Lung (tissue), 12 donors: ENCODE results near the gene CHD1. TPM values are rescaled to one million over a fixed set of nuclear protein-coding genes. Genes with fewer than 3 reads are reported as not detected.

Experiments
- ATAC-seq: fragments of 200-7000 bp; cut with Tn5 transposase; one replicate; pipeline ENCODE4 v1.9.1; 2020; ENCODE audit warnings: moderate number of reproducible peaks; ENCODE audit not compliant: insufficient read depth, low FRiP score
- DNase-seq, 3 donors: peaks; one replicate each; pipeline ENCODE4 v3.0.0-alpha.2; 2013 to 2017
- H3K27ac ChIP-seq, 2 donors: one replicate each; pipeline ENCODE4 v1.5.1; 2013; ENCODE audit warnings: mild to moderate bottlenecking in 2 of 2, moderate library complexity in 2 of 2, control low read depth in 1 of 2, inconsistent platforms in 1 of 2, low read depth in 1 of 2, low read length in 1 of 2
- H3K27me3 ChIP-seq, 3 donors: one replicate each; pipeline ENCODE4 v1.5.1; 2013; ENCODE audit warnings: low read length in 2 of 3; ENCODE audit not compliant: control insufficient read depth in 3 of 3, insufficient read depth in 3 of 3
- H3K36me3 ChIP-seq, 4 donors: one replicate each; pipeline ENCODE4 v1.5.1; 2013; ENCODE audit warnings: low read length in 4 of 4, mild to moderate bottlenecking in 1 of 4, moderate library complexity in 1 of 4; ENCODE audit not compliant: control insufficient read depth in 4 of 4, insufficient read depth in 4 of 4
- H3K4me1 ChIP-seq, 5 donors: one replicate each; pipeline ENCODE4 v1.5.1; 2013; ENCODE audit warnings: low read length in 5 of 5, mild to moderate bottlenecking in 2 of 5, moderate library complexity in 1 of 5; ENCODE audit not compliant: control insufficient read depth in 5 of 5, insufficient read depth in 5 of 5
- H3K4me3 ChIP-seq: one replicate; pipeline ENCODE4 v1.5.1; 2013; ENCODE audit warnings: mild to moderate bottlenecking, control low read depth, moderate library complexity
- H3K9ac ChIP-seq, 2 donors: one replicate each; pipeline ENCODE4 v1.5.1; 2013; ENCODE audit warnings: low read length in 2 of 2, control low read depth in 1 of 2; ENCODE audit not compliant: insufficient read depth in 1 of 2
- H3K9me3 ChIP-seq, 4 donors: one replicate each; pipeline ENCODE4 v1.5.1; 2013; ENCODE audit warnings: low read length in 3 of 4, mild to moderate bottlenecking in 1 of 4, moderate library complexity in 1 of 4; ENCODE audit not compliant: control insufficient read depth in 4 of 4, insufficient read depth in 3 of 4
- CTCF ChIP-seq: IDR thresholded peaks from 2 replicates; pipeline ENCODE4 v1.5.1; 2012; ENCODE audit warnings: mild to moderate bottlenecking; ENCODE audit errors: control extremely low read depth, extremely low read depth
- WGBS, 2 donors: extraction: QIAGEN DNeasy Blood & Tissue Kit; methylation state at CpG; one replicate each; pipeline ENCODE4 v1.1.7; 2013; 5-methylcytosine and 5-hydroxymethylcytosine counted together
- polyA plus RNA-seq, 2 donors: library from polyadenylated mRNA; stranded (reverse); fragments of 200-250 nt; gene quantifications; one replicate each; pipeline ENCODE4 v1.2.1, GENCODE V29; 2013
- total RNA-seq, 2 donors: library from RNA; depleted of rRNA in 1 of 2; stranded (reverse); fragments of >200 nt in 1 of 2; gene quantifications; one replicate each; pipeline ENCODE4 v1.2.1, GENCODE V29; 2014 to 2021
- donor health status: control.
- donor health status: control.
- donor health status: Bipolar disorder and iron deficiency.
- donor health status: healthy.
- donor health status: DM: yes; HTN: yes; CAD: no.

Gene CHD1
- total and polyA plus RNA-seq, 4 donors: 17.8 to 126 (median 22.6) TPM

GRCh38 chr5:98844865-98845264 is 83.9 kb downstream of the CHD1 start:
- H3K9ac ChIP-seq: no peak overlapping the region
- no peak for TF ChIP-seq CTCF
- peaks cover 0 to 6% (median 1%) of the 10 kb centered on the region in 4 donors for H3K9me3 ChIP-seq
- no peaks in the 10 kb centered on the region for H3K36me3 ChIP-seq
- DNase-seq: no peak
- no peaks in the 10 kb centered on the region for H3K27me3 ChIP-seq
- no peak for ATAC-seq
- 91 to 96% methylated on average over 6 of the region's 6 CpGs for WGBS, 2 donors
- no peaks in the 10 kb centered on the region for H3K4me1 ChIP-seq
- H3K27ac ChIP-seq: no peak overlapping the region
- H3K4me3 ChIP-seq: no peak overlapping the region

- Histone ChIP-seq H3K9me3 (peaks cover 0 to 6% (median 1%) of the 10 kb centered on the region in 4 donors), H3K27me3 (no peaks in the 10 kb centered on the region), H3K4me1 (peaks cover 0 to 4% (median 0%) of the 10 kb centered on the region in 5 donors), H3K4me3 (no peak overlapping the region), H3K36me3 (no peaks in the 10 kb centered on the region), H3K27ac (no peak overlapping the region), H3K9ac (no peak overlapping the region)
- WGBS, 2 donors: 97 to 99% methylated on average over 3 of the region's 3 CpGs
- ATAC-seq (no peak), DNase-seq (no peak)
- no peak for TF ChIP-seq CTCF
These were observed 85.3 kb downstream of the CHD1 start for GRCh38 chr5:98843481-98843880.

GRCh38 chr5:98840946-98841345 is 87.9 kb downstream of the CHD1 start:
- Histone ChIP-seq H3K27me3 (no peaks in the 10 kb centered on the region), H3K9me3 (peaks cover 0 to 6% (median 1%) of the 10 kb centered on the region in 4 donors), H3K9ac (no peak overlapping the region), H3K36me3 (no peaks in the 10 kb centered on the region), H3K4me3 (no peak overlapping the region), H3K27ac (no peak overlapping the region), H3K4me1 (peaks cover 0 to 4% (median 0%) of the 10 kb centered on the region in 5 donors)
- 87% methylated on average over 1 of the region's 1 CpG for WGBS, 2 donors
- DNase-seq: no peak
- ATAC-seq: no peak
- TF ChIP-seq CTCF: no peak
